GM12873 (cell line): ENCODE results near the gene USP24.

Experiments
- CTCF ChIP-seq: IDR thresholded peaks from 2 replicates; pipeline ENCODE4 v1.5.1; 2012; ENCODE audit warnings: low read depth, mild to moderate bottlenecking, moderate library complexity, low read length, control low read depth; ENCODE audit not compliant: insufficient read depth; ENCODE audit errors: missing control alignments

USP24 gene

GRCh38 chr1:55239548-55239947 lies 24.4 kb upstream of the USP24 start:
- no peak for TF ChIP-seq CTCF

- no peak for TF ChIP-seq CTCF
Observed at GRCh38 chr1:55235722-55236121, 20.6 kb upstream of the USP24 start.

GRCh38 chr1:55234016-55234415 lies 18.9 kb upstream of the USP24 start:
- no peak for TF ChIP-seq CTCF

- TF ChIP-seq CTCF = no peak
Observed at GRCh38 chr1:55233145-55233777, 18.1 kb upstream of the USP24 start.

- no peak for TF ChIP-seq CTCF
Observed at GRCh38 chr1:55232448-55233144, 17.4 kb upstream of the USP24 start.

GRCh38 chr1:55231745-55232144 lies 16.6 kb upstream of the USP24 start:
- no peak for TF ChIP-seq CTCF

GRCh38 chr1:55230659-55231058 lies 15.5 kb upstream of the USP24 start:
- no peak for TF ChIP-seq CTCF
